GM12878 (cell line): ENCODE measurements around the gene SCYGR3.

ENCODE experiments used
- CEBPB ChIP-seq, 2 experiments: fragments of 150-350 bp in 1 of 2; IDR thresholded peaks; 2 replicates each; pipeline ENCODE4 v1.6.1; 2012 to 2014; ENCODE audit warnings: low read depth in 2 of 2, low read length in 2 of 2, borderline replicate concordance in 1 of 2, inconsistent platforms in 1 of 2
- CTCF ChIP-seq, 3 experiments: IDR thresholded peaks in 2 of 3; conservative IDR thresholded peaks in 1 of 3; 2 replicates each; pipeline ENCODE4 v1.5.1; 2011; ENCODE audit warnings: low read depth in 3 of 3, low read length in 3 of 3, mild to moderate bottlenecking in 3 of 3, control low read depth in 2 of 3, moderate library complexity in 2 of 3, inconsistent platforms in 1 of 3, mixed read lengths in 1 of 3; ENCODE audit not compliant: control insufficient read depth in 2 of 3, insufficient read depth in 1 of 3; ENCODE audit errors: extremely low read depth in 1 of 3
- EZH2 ChIP-seq: IDR thresholded peaks from 2 replicates; pipeline ENCODE4 v1.6.1; 2012; ENCODE audit warnings: low read depth, mild to moderate bottlenecking, control low read depth, inconsistent platforms, low read length, borderline replicate concordance; ENCODE audit not compliant: control insufficient read depth
- PKNOX1 ChIP-seq: fragments of 450-650 bp; IDR thresholded peaks from 2 replicates; pipeline ENCODE4 v1.6.1; 2016; ENCODE audit warnings: mild to moderate bottlenecking
- POLR2A ChIP-seq: IDR thresholded peaks from 2 replicates; pipeline ENCODE4 v1.6.1; 2011; ENCODE audit warnings: low read depth, mild to moderate bottlenecking, low read length
- POLR2AphosphoS5 ChIP-seq: IDR thresholded peaks from 2 replicates; pipeline ENCODE4 v1.6.1; 2011; ENCODE audit warnings: mild to moderate bottlenecking, low read length, inconsistent platforms
- RCOR1 ChIP-seq: conservative IDR thresholded peaks from 2 replicates; pipeline ENCODE4 v1.6.1; 2012; ENCODE audit warnings: low read depth, low read length, improper control_type of control experiment
- RELA ChIP-seq: fragments of 450-650 bp; IDR thresholded peaks from 2 replicates; pipeline ENCODE4 v1.8.0; 2014; ENCODE audit warnings: borderline replicate concordance; ENCODE audit not compliant: partially characterized antibody
- SIX5 ChIP-seq: IDR thresholded peaks from 2 replicates; pipeline ENCODE4 v1.6.1; 2011; ENCODE audit warnings: mild to moderate bottlenecking, low read depth, low read length, moderate library complexity; ENCODE audit not compliant: severe bottlenecking
- USF2 ChIP-seq: IDR thresholded peaks from 2 replicates; pipeline ENCODE4 v1.6.1; 2011; ENCODE audit warnings: low read depth, low read length, improper control_type of control experiment, borderline replicate concordance
- YY1 ChIP-seq: IDR thresholded peaks from 2 replicates; pipeline ENCODE4 v1.6.1; 2011; ENCODE audit warnings: low read depth, mild to moderate bottlenecking, low read length
- ZNF274 ChIP-seq: IDR thresholded peaks from one replicate; pipeline ENCODE4 v1.8.0; 2011; ENCODE audit not compliant: insufficient read length, insufficient read depth

GRCh38 chr2:227579791-227580190 is 34.8 kb downstream of the SCYGR3 start:
- no peak for TF ChIP-seq USF2
- TF ChIP-seq PKNOX1, result no peak
- no peak for TF ChIP-seq ZNF274
- no peak for TF ChIP-seq EZH2
- no peak for TF ChIP-seq CTCF (IDR thresholded peaks at IDR 0.05 in 2 of 3, conservative IDR thresholded peaks at IDR 0.05 in 1 of 3; ENCODE audit: control insufficient read depth in 2 of 3, extremely low read depth in 1 of 3, insufficient read depth in 1 of 3, low read depth in 3 of 3, low read length in 3 of 3)
- no peak for TF ChIP-seq RCOR1
- no peak for TF ChIP-seq POLR2A
- TF ChIP-seq YY1, result no peak
- TF ChIP-seq CEBPB (IDR thresholded peaks at IDR 0.05; ENCODE audit: borderline replicate concordance in 1 of 2, low read depth in 2 of 2, low read length in 2 of 2), result no peak
- TF ChIP-seq RELA, result no peak
- no peak for TF ChIP-seq POLR2AphosphoS5
- no peak for TF ChIP-seq SIX5
